Gastroesophageal sphincter (tissue), 4 donors: ENCODE results near the gene FOXN3. TPM values are rescaled to one million over a fixed set of nuclear protein-coding genes. Genes with fewer than 3 reads are reported as not detected.

ENCODE experiments used
- ATAC-seq: fragments of 150-250 bp; one replicate; pipeline ENCODE4 v1.9.1; 2016; ENCODE audit warnings: mild to moderate bottlenecking, moderate library complexity
- H3K27ac ChIP-seq, 4 donors: fragments of 200-600 bp; sonication (generic) in 3 of 4; 1 replicate in 3 of 4; 2 replicates in 1 of 4; pipeline ENCODE4 v1.5.1; 2016 to 2019
- H3K27me3 ChIP-seq: fragments of 200-600 bp; sonication (generic); one replicate; pipeline ENCODE4 v1.5.1; 2019
- H3K36me3 ChIP-seq, 2 donors: fragments of 200-600 bp; sonication (generic); one replicate each; pipeline ENCODE4 v1.5.1; 2019; ENCODE audit warnings: control low read depth in 1 of 2
- H3K4me1 ChIP-seq, 3 donors: fragments of 200-600 bp; sonication (generic); 1 replicate in 2 of 3; 2 replicates in 1 of 3; pipeline ENCODE4 v1.5.1; 2016 to 2019; ENCODE audit warnings: control low read depth in 2 of 3
- H3K4me3 ChIP-seq, 2 donors: fragments of 200-600 bp; sonication (generic); one replicate each; pipeline ENCODE4 v1.5.1; 2019; ENCODE audit warnings: mild to moderate bottlenecking in 1 of 2, moderate library complexity in 1 of 2
- H3K9me3 ChIP-seq, 3 donors: fragments of 200-600 bp; sonication (generic); one replicate each; pipeline ENCODE4 v1.5.1; 2017 to 2019; ENCODE audit warnings: control low read depth in 2 of 3
- EP300 ChIP-seq: sonication (generic); formaldehyde crosslinking; IDR thresholded peaks from one replicate; pipeline ENCODE4 v1.6.1; 2017; ENCODE audit warnings: antibody characterized with exemption, mild to moderate bottlenecking
- POLR2A ChIP-seq, 2 donors: fragments of 450-650 bp; IDR thresholded peaks; one replicate each; pipeline ENCODE4 v1.6.1; 2017; ENCODE audit warnings: antibody characterized with exemption in 2 of 2, mild to moderate bottlenecking in 2 of 2, moderate library complexity in 1 of 2
- POLR2AphosphoS5 ChIP-seq: sonication (generic); formaldehyde crosslinking; IDR thresholded peaks from one replicate; pipeline ENCODE4 v1.6.1; 2017; ENCODE audit warnings: antibody characterized with exemption
- WGBS, 2 donors: methylation state at CpG; one replicate each; pipeline ENCODE4 v1.1.5; 2018; ENCODE audit warnings: low coverage in 1 of 2; 5-methylcytosine and 5-hydroxymethylcytosine counted together
- total RNA-seq, 4 donors: library from RNA; depleted of rRNA; stranded (reverse); fragments of >200 nt; gene quantifications; one replicate each; pipeline ENCODE4 v1.1.0, GENCODE V29; 2016
- TF ChIP-seq, protein P1 (sequence below), 4 experiments: fragments of 200-600 bp in 2 of 4; fragments of 450-650 bp in 2 of 4; sonication (generic) in 1 of 4; IDR thresholded peaks; one replicate each; pipeline ENCODE4 v1.5.1; 2017 to 2019; ENCODE audit warnings: antibody characterized with exemption in 4 of 4, mild to moderate bottlenecking in 2 of 4, moderate library complexity in 2 of 4

FOXN3 gene
- total RNA-seq, 4 donors from 2014 or later: 116 to 172 (median 136) TPM

DNA sequence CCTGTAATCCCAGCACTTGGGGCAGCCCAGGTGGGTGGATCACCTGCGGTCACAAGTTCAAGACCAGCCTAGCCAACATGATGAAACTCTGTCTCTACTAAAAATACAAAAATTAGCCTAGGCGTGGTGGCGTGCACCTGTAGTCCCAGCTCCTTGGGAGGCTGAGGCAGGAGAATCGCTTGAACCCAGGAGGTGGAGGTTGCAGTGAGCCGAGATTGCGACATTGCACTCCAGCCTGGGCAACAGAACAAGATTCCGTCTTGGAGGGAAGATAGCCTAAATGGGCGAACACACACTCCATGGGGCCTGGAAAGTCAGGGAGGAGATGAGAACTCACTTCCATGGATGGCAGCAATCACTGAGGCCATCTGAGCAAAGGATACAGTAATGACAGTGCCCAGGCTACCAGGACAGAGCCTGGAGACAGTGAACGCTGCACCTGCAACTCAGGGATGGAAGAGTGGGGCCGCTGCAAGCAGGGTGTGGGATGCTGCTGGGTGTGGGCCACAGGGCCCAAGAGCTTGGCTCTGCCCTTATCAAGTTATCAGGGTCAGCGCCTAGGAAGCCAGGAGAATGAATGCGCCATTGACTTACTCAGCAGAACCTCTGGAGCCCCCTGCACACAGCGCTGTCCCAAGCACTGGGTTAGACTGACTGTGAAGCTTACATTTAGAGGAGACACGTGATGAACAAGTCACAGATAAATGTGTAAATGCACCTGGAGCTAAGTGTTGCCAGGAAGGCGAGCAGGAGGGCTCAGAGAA is 28.9 kb downstream of the FOXN3 start:
- H3K4me1 ChIP-seq: peaks cover 0 to 99% (median 14%) of the 10 kb centered on the region in 3 donors
- ATAC-seq: no peak
- TF ChIP-seq POLR2A (IDR thresholded peaks at IDR 0.05) (no peak), EP300 (no peak), POLR2AphosphoS5 (no peak)
- TF ChIP-seq, protein P1, sequence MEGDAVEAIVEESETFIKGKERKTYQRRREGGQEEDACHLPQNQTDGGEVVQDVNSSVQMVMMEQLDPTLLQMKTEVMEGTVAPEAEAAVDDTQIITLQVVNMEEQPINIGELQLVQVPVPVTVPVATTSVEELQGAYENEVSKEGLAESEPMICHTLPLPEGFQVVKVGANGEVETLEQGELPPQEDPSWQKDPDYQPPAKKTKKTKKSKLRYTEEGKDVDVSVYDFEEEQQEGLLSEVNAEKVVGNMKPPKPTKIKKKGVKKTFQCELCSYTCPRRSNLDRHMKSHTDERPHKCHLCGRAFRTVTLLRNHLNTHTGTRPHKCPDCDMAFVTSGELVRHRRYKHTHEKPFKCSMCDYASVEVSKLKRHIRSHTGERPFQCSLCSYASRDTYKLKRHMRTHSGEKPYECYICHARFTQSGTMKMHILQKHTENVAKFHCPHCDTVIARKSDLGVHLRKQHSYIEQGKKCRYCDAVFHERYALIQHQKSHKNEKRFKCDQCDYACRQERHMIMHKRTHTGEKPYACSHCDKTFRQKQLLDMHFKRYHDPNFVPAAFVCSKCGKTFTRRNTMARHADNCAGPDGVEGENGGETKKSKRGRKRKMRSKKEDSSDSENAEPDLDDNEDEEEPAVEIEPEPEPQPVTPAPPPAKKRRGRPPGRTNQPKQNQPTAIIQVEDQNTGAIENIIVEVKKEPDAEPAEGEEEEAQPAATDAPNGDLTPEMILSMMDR (IDR thresholded peaks at IDR 0.05): no peak

DNA sequence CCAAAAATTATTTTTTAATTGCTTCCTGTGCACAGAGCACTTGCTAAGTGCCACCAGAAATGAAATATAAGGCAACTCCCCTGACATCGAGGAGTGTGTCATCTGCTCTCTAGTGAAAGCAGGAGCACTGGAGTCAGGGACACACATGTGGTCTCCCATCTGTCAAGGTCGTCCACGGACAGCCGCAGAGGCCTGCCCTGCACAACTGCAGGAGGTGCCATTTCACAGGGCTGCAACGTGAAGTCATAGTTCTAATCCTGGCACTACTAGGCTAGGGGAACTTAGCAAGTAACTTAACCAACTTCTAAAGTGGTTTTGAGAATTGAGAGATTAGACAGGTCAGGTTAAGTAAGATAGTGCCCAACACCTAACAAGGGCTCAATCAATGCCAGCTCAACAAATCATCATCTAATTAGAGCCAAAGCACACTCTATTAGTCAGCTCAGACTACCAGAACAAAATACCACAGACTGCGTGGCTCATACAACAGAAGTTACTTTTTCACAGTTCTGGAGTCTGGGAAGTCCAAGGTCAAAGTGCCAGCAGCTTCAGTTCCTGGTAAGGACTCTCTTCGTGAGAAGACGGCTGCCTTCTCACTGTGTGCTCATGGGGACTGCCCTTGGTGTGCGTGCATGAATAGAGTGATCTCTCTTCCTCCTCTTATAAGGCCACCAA is 30.7 kb downstream of the FOXN3 start:
- TF ChIP-seq POLR2A (IDR thresholded peaks at IDR 0.05): no peak
- TF ChIP-seq, protein P1 (IDR thresholded peaks at IDR 0.05): no peak
- TF ChIP-seq EP300: no peak
- no peak for TF ChIP-seq POLR2AphosphoS5

More for the DNA sequence above, 28.9 kb downstream of the FOXN3 start:
- H3K27me3 ChIP-seq: no peaks in the 10 kb centered on the region
- H3K36me3 ChIP-seq: no peaks in the 10 kb centered on the region
- 82 to 88% methylated on average over 3 to 10 of the region's 15 CpGs for WGBS, 2 donors
- no peak overlapping the region for H3K4me3 ChIP-seq
- H3K9me3 ChIP-seq: no peaks in the 10 kb centered on the region
- H3K27ac ChIP-seq: peak overlapping the region in 2 of 4 donors; percentile 25 to 83

DNA sequence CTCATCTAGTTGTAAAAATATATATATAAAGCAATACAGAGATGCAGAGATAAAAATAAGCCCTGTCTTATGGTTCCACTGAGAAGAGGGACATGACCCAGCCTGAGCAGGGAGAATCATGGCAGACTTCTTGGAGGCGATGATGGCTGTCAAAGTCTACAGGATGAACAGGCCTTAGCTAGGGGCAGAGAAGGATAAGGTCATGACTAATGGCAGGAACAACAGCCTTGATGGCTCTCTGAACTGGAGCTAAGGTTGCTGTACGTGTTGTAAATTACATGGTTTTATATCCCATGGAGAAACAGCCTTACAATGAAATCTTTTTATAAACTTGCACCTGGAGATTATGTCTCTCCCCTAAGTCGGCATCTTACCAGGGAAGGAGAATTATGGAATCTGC is 32.4 kb downstream of the FOXN3 start:
- 76 to 92% methylated on average over 2 to 3 of the region's 3 CpGs for WGBS, 2 donors
- no peaks in the 10 kb centered on the region for H3K9me3 ChIP-seq
- H3K4me3 ChIP-seq: no peak overlapping the region
- H3K27ac ChIP-seq: peak overlapping the region in 2 of 4 donors; percentile 79 to 83
- TF ChIP-seq POLR2AphosphoS5 (no peak), EP300 (no peak), POLR2A (IDR thresholded peaks at IDR 0.05) (no peak)
- TF ChIP-seq, protein P1 (IDR thresholded peaks at IDR 0.05): no peak
- H3K4me1 ChIP-seq: peaks cover 0 to 92% (median 13%) of the 10 kb centered on the region in 3 donors
- no peaks in the 10 kb centered on the region for H3K27me3 ChIP-seq
- ATAC-seq: no peak
- H3K36me3 ChIP-seq: no peaks in the 10 kb centered on the region

More for the DNA sequence above, 30.7 kb downstream of the FOXN3 start:
- Histone ChIP-seq H3K9me3 (no peaks in the 10 kb centered on the region), H3K27me3 (no peaks in the 10 kb centered on the region), H3K4me1 (peaks cover 0 to 95% (median 11%) of the 10 kb centered on the region in 3 donors), H3K36me3 (no peaks in the 10 kb centered on the region), H3K27ac (peak overlapping the region; percentile 1 to 83 (median 77)), H3K4me3 (no peak overlapping the region)
- WGBS, 2 donors: 37 to 55% methylated on average over 4 to 5 of the region's 9 CpGs
- no peak for ATAC-seq

- 90 to 100% methylated on average over 3 of the region's 3 CpGs for WGBS, 2 donors
- H3K4me3 ChIP-seq: no peak overlapping the region
- TF ChIP-seq POLR2A (IDR thresholded peaks at IDR 0.05) (no peak), EP300 (no peak), POLR2AphosphoS5 (no peak)
- TF ChIP-seq, protein P1 (IDR thresholded peaks at IDR 0.05): no peak
- no peak for ATAC-seq
- peaks cover 0 to 92% (median 13%) of the 10 kb centered on the region in 3 donors for H3K4me1 ChIP-seq
- H3K27me3 ChIP-seq: no peaks in the 10 kb centered on the region
- H3K9me3 ChIP-seq: no peaks in the 10 kb centered on the region
- H3K36me3 ChIP-seq: no peaks in the 10 kb centered on the region
- H3K27ac ChIP-seq: no peak overlapping the region
Observed at GRCh38 chr14:89384023-89384422, 33.0 kb downstream of the FOXN3 start.
